Measurements from ENCODE around the gene BLTP3A. TPM values are rescaled to one million over a fixed set of nuclear protein-coding genes. Genes with fewer than 3 reads are reported as not detected.

BLTP3A gene
- total RNA-seq, 1 experiment from 2014 or later, result 18.7 TPM

- no peak for TF ChIP-seq ZNF425 (CRISPR knock-in tag; conservative IDR thresholded peaks at IDR 0.05)
Measured at GRCh38 chr6:34772940-34773339, 18.9 kb upstream of the BLTP3A start (continued).

DNA sequence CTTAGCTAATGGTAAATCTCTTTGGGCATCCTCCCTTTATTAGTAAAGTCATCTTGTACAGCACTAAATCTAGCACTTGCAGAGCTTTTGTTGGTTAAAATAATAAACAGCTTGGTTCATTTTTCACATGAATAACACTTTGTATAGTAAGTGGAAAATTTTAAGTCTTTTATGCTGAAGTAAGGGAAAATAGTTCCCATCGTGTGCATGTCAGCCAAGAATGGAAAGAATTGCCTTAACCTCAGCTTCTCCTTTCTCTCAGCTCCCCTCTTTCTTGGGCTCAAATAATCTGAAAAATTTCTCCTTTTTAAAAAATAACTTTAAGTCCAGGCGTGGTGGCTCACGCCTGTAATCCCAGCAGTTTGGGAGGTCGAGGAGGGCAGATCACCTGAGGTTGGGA, 18.0 kb upstream of the BLTP3A start:
- H3K36me3 Mint-ChIP-seq, result peaks cover 47% of the 10 kb centered on the region

More for the DNA sequence above, 18.0 kb upstream of the BLTP3A start:
- H3K27ac Mint-ChIP-seq, result no peak overlapping the region
- TF ChIP-seq ZMAT4 (CRISPR knock-in tag; IDR thresholded peaks at IDR 0.05) (no peak), MAX (CRISPR knock-in tag; IDR thresholded peaks at IDR 0.05) (no peak), RORB (CRISPR knock-in tag; IDR thresholded peaks at IDR 0.05) (no peak), GABPB1 (CRISPR knock-in tag; IDR thresholded peaks at IDR 0.05) (no peak), E2F4 (CRISPR knock-in tag; IDR thresholded peaks at IDR 0.05; ENCODE audit: borderline replicate concordance, low read depth) (no peak), FOXK1 (CRISPR knock-in tag; IDR thresholded peaks at IDR 0.05) (no peak), FOXJ3 (CRISPR knock-in tag; IDR thresholded peaks at IDR 0.05; ENCODE audit: borderline replicate concordance) (no peak), ETV6 (CRISPR knock-in tag; IDR thresholded peaks at IDR 0.05) (no peak), SMAD3 (CRISPR knock-in tag; IDR thresholded peaks at IDR 0.05; ENCODE audit: borderline replicate concordance) (no peak), ZNF396 (CRISPR knock-in tag; IDR thresholded peaks at IDR 0.05; ENCODE audit: borderline replicate concordance) (no peak), MXD4 (CRISPR knock-in tag; IDR thresholded peaks at IDR 0.05; ENCODE audit: borderline replicate concordance) (no peak), NFE2L1 (CRISPR knock-in tag; IDR thresholded peaks at IDR 0.05) (no peak), ZNF232 (CRISPR knock-in tag; IDR thresholded peaks at IDR 0.05) (no peak), ZNF317 (CRISPR knock-in tag; IDR thresholded peaks at IDR 0.05; ENCODE audit: borderline replicate concordance, low read depth) (no peak), ATF1 (CRISPR knock-in tag; IDR thresholded peaks at IDR 0.05) (no peak), NR2C2 (CRISPR knock-in tag; IDR thresholded peaks at IDR 0.05) (no peak), TCF7 (CRISPR knock-in tag; IDR thresholded peaks at IDR 0.05; ENCODE audit: low read depth) (no peak)
- TF ChIP-seq, protein P1, sequence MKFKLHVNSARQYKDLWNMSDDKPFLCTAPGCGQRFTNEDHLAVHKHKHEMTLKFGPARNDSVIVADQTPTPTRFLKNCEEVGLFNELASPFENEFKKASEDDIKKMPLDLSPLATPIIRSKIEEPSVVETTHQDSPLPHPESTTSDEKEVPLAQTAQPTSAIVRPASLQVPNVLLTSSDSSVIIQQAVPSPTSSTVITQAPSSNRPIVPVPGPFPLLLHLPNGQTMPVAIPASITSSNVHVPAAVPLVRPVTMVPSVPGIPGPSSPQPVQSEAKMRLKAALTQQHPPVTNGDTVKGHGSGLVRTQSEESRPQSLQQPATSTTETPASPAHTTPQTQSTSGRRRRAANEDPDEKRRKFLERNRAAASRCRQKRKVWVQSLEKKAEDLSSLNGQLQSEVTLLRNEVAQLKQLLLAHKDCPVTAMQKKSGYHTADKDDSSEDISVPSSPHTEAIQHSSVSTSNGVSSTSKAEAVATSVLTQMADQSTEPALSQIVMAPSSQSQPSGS (CRISPR knock-in tag; IDR thresholded peaks at IDR 0.05; ENCODE audit: borderline replicate concordance, low read depth), result no peak
- TF ChIP-seq, protein P2, sequence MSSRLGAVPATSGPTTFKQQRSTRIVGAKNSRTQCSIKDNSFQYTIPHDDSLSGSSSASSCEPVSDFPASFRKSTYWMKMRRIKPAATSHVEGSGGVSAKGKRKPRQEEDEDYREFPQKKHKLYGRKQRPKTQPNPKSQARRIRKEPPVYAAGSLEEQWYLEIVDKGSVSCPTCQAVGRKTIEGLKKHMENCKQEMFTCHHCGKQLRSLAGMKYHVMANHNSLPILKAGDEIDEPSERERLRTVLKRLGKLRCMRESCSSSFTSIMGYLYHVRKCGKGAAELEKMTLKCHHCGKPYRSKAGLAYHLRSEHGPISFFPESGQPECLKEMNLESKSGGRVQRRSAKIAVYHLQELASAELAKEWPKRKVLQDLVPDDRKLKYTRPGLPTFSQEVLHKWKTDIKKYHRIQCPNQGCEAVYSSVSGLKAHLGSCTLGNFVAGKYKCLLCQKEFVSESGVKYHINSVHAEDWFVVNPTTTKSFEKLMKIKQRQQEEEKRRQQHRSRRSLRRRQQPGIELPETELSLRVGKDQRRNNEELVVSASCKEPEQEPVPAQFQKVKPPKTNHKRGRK (CRISPR knock-in tag; IDR thresholded peaks at IDR 0.05; ENCODE audit: borderline replicate concordance), result no peak
- TF ChIP-seq, protein P3, sequence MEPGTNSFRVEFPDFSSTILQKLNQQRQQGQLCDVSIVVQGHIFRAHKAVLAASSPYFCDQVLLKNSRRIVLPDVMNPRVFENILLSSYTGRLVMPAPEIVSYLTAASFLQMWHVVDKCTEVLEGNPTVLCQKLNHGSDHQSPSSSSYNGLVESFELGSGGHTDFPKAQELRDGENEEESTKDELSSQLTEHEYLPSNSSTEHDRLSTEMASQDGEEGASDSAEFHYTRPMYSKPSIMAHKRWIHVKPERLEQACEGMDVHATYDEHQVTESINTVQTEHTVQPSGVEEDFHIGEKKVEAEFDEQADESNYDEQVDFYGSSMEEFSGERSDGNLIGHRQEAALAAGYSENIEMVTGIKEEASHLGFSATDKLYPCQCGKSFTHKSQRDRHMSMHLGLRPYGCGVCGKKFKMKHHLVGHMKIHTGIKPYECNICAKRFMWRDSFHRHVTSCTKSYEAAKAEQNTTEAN (CRISPR knock-in tag; IDR thresholded peaks at IDR 0.05), result no peak
- DNase-seq (ENCODE audit: low spot score) (no peak), ATAC-seq (no peak)
- no peak overlapping the region for H3K4me3 Mint-ChIP-seq
- ChIA-PET POLR2A (no interaction called here), CTCF (no interaction called here)
- no peaks in the 10 kb centered on the region for H3K4me1 Mint-ChIP-seq
- no peaks in the 10 kb centered on the region for H3K9me3 Mint-ChIP-seq
- H3K27me3 Mint-ChIP-seq (ENCODE audit: low read depth), result no peaks in the 10 kb centered on the region

Data from WTC11 (cell line).